SK-N-SH (cell line): ENCODE results near the gene APP. TPM values are rescaled to one million over a fixed set of nuclear protein-coding genes. Genes with fewer than 3 reads are reported as not detected.

Experiments
- CTCF ChIA-PET: fragments of 300-600, 350-600 bp; formaldehyde crosslinking; extraction: SDS; loops from one replicate; lab custom pipeline; 2021; lab: Yijun Ruan, JAX
- POLR2A ChIA-PET: fragments of 350-600 bp; sonication (Branson Sonifier 250); formaldehyde crosslinking; extraction: SDS; loops from one replicate; lab custom pipeline; 2020; ENCODE audit warnings: antibody characterized with exemption, inconsistent platforms; lab: Yijun Ruan, JAX
- DNase-seq: peaks from one replicate; pipeline ENCODE4 v3.0.0; 2012
- H2AFZ ChIP-seq: fragments of 200-600 bp; sonication (generic); 2 replicates; pipeline ENCODE4 v1.8.1; 2016; ENCODE audit warnings: antibody characterized with exemption, mild to moderate bottlenecking, low read depth
- H3F3A ChIP-seq: fragments of 200-600 bp; sonication (generic); replicated peaks from 2 replicates; pipeline ENCODE3; 2016; ENCODE audit warnings: antibody characterized with exemption, mild to moderate bottlenecking; ENCODE audit not compliant: insufficient read depth
- H3K27ac ChIP-seq, 2 experiments: fragments of 200-500 bp in 1 of 2; fragments of 200-600 bp in 1 of 2; sonication (Bioruptor generic) in 1 of 2; sonication (generic), shearing (Covaris generic) in 1 of 2; 2 replicates each; pipeline versions ENCODE4 v1.5.1 to v1.6.1; 2014 to 2016; ENCODE audit warnings: low read depth in 2 of 2, inconsistent platforms in 1 of 2, low read length in 1 of 2, mild to moderate bottlenecking in 1 of 2, mixed read lengths in 1 of 2
- H3K27me3 ChIP-seq: fragments of 200-600 bp; sonication (generic), shearing (Covaris generic); 2 replicates; pipeline ENCODE4 v1.6.1; 2016; ENCODE audit warnings: mixed run types; ENCODE audit not compliant: insufficient read depth
- H3K36me3 ChIP-seq, 2 experiments: fragments of 200-500 bp in 1 of 2; fragments of 200-600 bp in 1 of 2; sonication (Bioruptor generic) in 1 of 2; sonication (generic) in 1 of 2; replicated peaks in 1 of 2; 2 replicates each; pipeline versions ENCODE3 to v1.5.1; 2014 to 2016; ENCODE audit warnings: low read length in 1 of 2, mild to moderate bottlenecking in 1 of 2; ENCODE audit not compliant: insufficient read depth in 2 of 2, control insufficient read depth in 1 of 2
- H3K4me1 ChIP-seq, 2 experiments: fragments of 200-500 bp in 1 of 2; fragments of 200-600 bp in 1 of 2; sonication (Bioruptor generic) in 1 of 2; sonication (generic), shearing (Covaris generic) in 1 of 2; 2 replicates each; pipeline versions ENCODE4 v1.5.1 to v1.6.1; 2014 to 2016; ENCODE audit warnings: low read depth in 1 of 2, low read length in 1 of 2, mixed run types in 1 of 2; ENCODE audit not compliant: insufficient read depth in 2 of 2, control insufficient read depth in 1 of 2
- H3K4me2 ChIP-seq: fragments of 200-600 bp; sonication (generic), shearing (Covaris generic); 2 replicates; pipeline ENCODE4 v1.6.1; 2017; ENCODE audit warnings: mixed run types
- H3K4me3 ChIP-seq, 2 experiments: fragments of 200-500 bp in 1 of 2; fragments of 200-600 bp in 1 of 2; sonication (Bioruptor generic) in 1 of 2; sonication (generic), shearing (Covaris generic) in 1 of 2; 2 replicates each; pipeline versions ENCODE4 v1.5.1 to v1.8.1; 2014 to 2016; ENCODE audit warnings: low read depth in 2 of 2, inconsistent platforms in 1 of 2, low read length in 1 of 2, mild to moderate bottlenecking in 1 of 2, mixed read lengths in 1 of 2, moderate library complexity in 1 of 2
- H3K79me2 ChIP-seq: fragments of 200-600 bp; sonication (generic); 2 replicates; pipeline ENCODE4 v1.8.1; 2017; ENCODE audit warnings: mild to moderate bottlenecking; ENCODE audit not compliant: insufficient read depth
- H3K9ac ChIP-seq: fragments of 200-600 bp; sonication (generic); 2 replicates; pipeline ENCODE4 v1.6.1; 2017; ENCODE audit warnings: mixed run types
- H3K9me2 ChIP-seq: fragments of 200-600 bp; sonication (generic); 2 replicates; pipeline ENCODE4 v1.6.1; 2017; ENCODE audit warnings: mixed run types
- H3K9me3 ChIP-seq: fragments of 200-600 bp; sonication (generic); 2 replicates; pipeline ENCODE4 v1.6.1; 2017; ENCODE audit warnings: mixed run types, mild to moderate bottlenecking, moderate library complexity
- H4K20me1 ChIP-seq: fragments of 200-600 bp; sonication (generic); 2 replicates; pipeline ENCODE4 v1.6.1; 2017; ENCODE audit warnings: mild to moderate bottlenecking, mixed run types; ENCODE audit not compliant: insufficient read depth
- CTCF ChIP-seq: fragments of 200-600 bp; sonication (generic); IDR thresholded peaks from 2 replicates; pipeline ENCODE4 v1.6.1; 2017; ENCODE audit warnings: antibody characterized with exemption, mild to moderate bottlenecking, moderate library complexity
- ELF1 ChIP-seq: IDR thresholded peaks from 2 replicates; pipeline ENCODE4 v1.4.0; 2012
- FOXJ3 ChIP-seq: sonication (generic); formaldehyde crosslinking; IDR thresholded peaks from 2 replicates; pipeline ENCODE4 v1.5.1; 2020; ENCODE audit warnings: mild to moderate bottlenecking, missing genetic modification reagents
- FOXM1 ChIP-seq: IDR thresholded peaks from 2 replicates; pipeline ENCODE4 v1.4.0; 2012; ENCODE audit warnings: low read depth, mild to moderate bottlenecking
- GATA2 ChIP-seq: sonication (generic); formaldehyde crosslinking; IDR thresholded peaks from 2 replicates; pipeline ENCODE4 v1.5.0; 2020; ENCODE audit warnings: mild to moderate bottlenecking, missing genetic modification reagents
- PBX3 ChIP-seq: IDR thresholded peaks from 2 replicates; pipeline ENCODE4; 2012
- RAD21 ChIP-seq: IDR thresholded peaks from 2 replicates; pipeline ENCODE4 v1.6.1; 2012; ENCODE audit warnings: mild to moderate bottlenecking, low read length
- REST ChIP-seq: IDR thresholded peaks from 2 replicates; pipeline ENCODE4 v1.6.1; 2012; ENCODE audit warnings: mild to moderate bottlenecking, low read depth, low read length, moderate library complexity
- SIN3A ChIP-seq: IDR thresholded peaks from 2 replicates; pipeline ENCODE4 v1.6.1; 2012; ENCODE audit warnings: low read depth, mild to moderate bottlenecking, low read length, moderate library complexity, borderline replicate concordance
- TCF12 ChIP-seq: IDR thresholded peaks from 2 replicates; pipeline ENCODE4 v1.4.0; 2012
- WGBS: methylation state at CpG from one replicate; pipeline ENCODE4 v1.1.6; 2017; ENCODE audit warnings: low lambda C conversion rate; 5-methylcytosine and 5-hydroxymethylcytosine counted together
- polyA plus RNA-seq, 3 experiments: library from polyadenylated mRNA; depleted of rRNA; stranded (reverse); fragments of >200 nt; gene quantifications; 2 replicates each; pipeline ENCODE4 v1.2.3, GENCODE V29; 2012

The APP gene
- polyA plus RNA-seq, 1 of the 3 experiments (the other 2 are of a cell fraction): 780 TPM

GRCh38 chr21:26027696-26028095, 142.9 kb downstream of the APP start:
- Histone ChIP-seq H2AFZ (no peak overlapping the region), H3F3A (no peaks in the 10 kb centered on the region), H4K20me1 (no peaks in the 10 kb centered on the region), H3K79me2 (peaks cover 12% of the 10 kb centered on the region; the same call in 1 of the 2 replicates), H3K9me2 (no peaks in the 10 kb centered on the region), H3K27ac (no peak overlapping the region), H3K9me3 (no peaks in the 10 kb centered on the region), H3K27me3 (no peaks in the 10 kb centered on the region), H3K4me3 (no peak overlapping the region), H3K36me3 (peaks cover 0 to 3% of the 10 kb centered on the region in 2 experiments), H3K9ac (no peak overlapping the region), H3K4me2 (no peak overlapping the region), H3K4me1 (peaks cover 0 to 3% of the 10 kb centered on the region in 2 experiments; a peak in 2 of 4 replicates)
- ChIA-PET CTCF (no interaction called here), POLR2A (no interaction called here)
- DNase-seq: no peak
- 95% methylated on average over 8 of the region's 8 CpGs for WGBS
- TF ChIP-seq CTCF (no peak), REST (no peak), FOXJ3 (no peak), RAD21 (no peak), PBX3 (no peak), SIN3A (no peak), FOXM1 (no peak), GATA2 (CRISPR knock-in tag) (no peak), TCF12 (no peak), ELF1 (no peak)
